Activated CD4-positive, alpha-beta T cell treated with anti-CD3 and anti-CD28 coated beads for 36 hours (primary cell): ENCODE measurements around the gene MCM9. TPM values are rescaled to one million over a fixed set of nuclear protein-coding genes. Genes with fewer than 3 reads are reported as not detected.
"Not testable (repeated sequence)": the region's sequence is repeated elsewhere in the genome, so short reads cannot be mapped to it uniquely, and the experiment has no call there.

Source experiments
- ATAC-seq: fragments of 200-7000 bp; cut with Tn5 transposase; one replicate; pipeline ENCODE4 v1.10.0; 2021; ENCODE audit warnings: mild to moderate bottlenecking, moderate library complexity
- CTCF ChIA-PET: fragments of 350-600 bp; sonication (Branson Sonifier 250); formaldehyde crosslinking; loops from one replicate; lab custom pipeline; 2021; ENCODE audit warnings: antibody characterized with exemption; lab: Charles Lee
- POLR2A ChIA-PET: fragments of 350-600 bp; sonication (Branson Sonifier 250); formaldehyde crosslinking; loops from one replicate; lab custom pipeline; 2021; ENCODE audit warnings: antibody characterized with exemption, inconsistent platforms; lab: Charles Lee
- DNase-seq: peaks from one replicate; pipeline ENCODE4 v3.0.0-alpha.2; 2020
- H3K27ac Mint-ChIP-seq: one replicate; pipeline ENCODE4 v1.8.0; 2021; ENCODE audit warnings: mixed read lengths
- H3K27me3 Mint-ChIP-seq: one replicate; pipeline ENCODE4 v1.8.0; 2021; ENCODE audit warnings: mixed read lengths
- H3K36me3 Mint-ChIP-seq: one replicate; pipeline ENCODE4 v1.8.0; 2021; ENCODE audit warnings: low read depth, mixed read lengths
- H3K4me1 Mint-ChIP-seq: one replicate; pipeline ENCODE4 v1.8.0; 2021; ENCODE audit warnings: mixed read lengths
- H3K4me3 Mint-ChIP-seq: one replicate; pipeline ENCODE4 v1.8.0; 2021; ENCODE audit warnings: mild to moderate bottlenecking, moderate library complexity, mixed read lengths
- H3K9me3 Mint-ChIP-seq: one replicate; pipeline ENCODE4 v1.8.0; 2021; ENCODE audit warnings: low read depth, mixed read lengths
- intact Hi-C, 2 experiments: fragments of 100-400 bp; cut with DNase I in 1 of 2; cut with micrococcal nuclease in 1 of 2; formaldehyde crosslinking; loops; one replicate each; pipeline versions ENCODE4 v1.14.2 to v1.15.1; 2022 to 2024; cut with DNase I, micrococcal nuclease
- total RNA-seq, 2 experiments: library from RNA; stranded (reverse); gene quantifications; one replicate each; pipeline ENCODE4 v1.2.3, GENCODE V29; 2021

Gene MCM9
- total RNA-seq, 2 experiments from 2014 or later, result 17.0 to 17.2 TPM

GRCh38 chr6:118868901-118869300, 66.1 kb downstream of the MCM9 start:
- intact Hi-C loops, DNase-seq, ATAC-seq, POLR2A ChIA-PET, H3K27me3 Mint-ChIP-seq, H3K4me3 Mint-ChIP-seq, H3K27ac Mint-ChIP-seq: not testable (repeated sequence)
- CTCF ChIA-PET, result interaction anchor here (0.6 kb wide), 1 partner anchor 1188 kb away, joined by 3 read pairs; no protein-coding TSS in a partner anchor
- H3K9me3 Mint-ChIP-seq, result peaks cover 10% of the 10 kb centered on the region
- H3K4me1 Mint-ChIP-seq, result peaks cover 40% of the 10 kb centered on the region
- peaks cover 30% of the 10 kb centered on the region for H3K36me3 Mint-ChIP-seq

- no peak for DNase-seq
- Mint-ChIP-seq H3K27ac (no peak overlapping the region), H3K36me3 (peaks cover 35% of the 10 kb centered on the region), H3K4me1 (peaks cover 39% of the 10 kb centered on the region), H3K9me3 (peaks cover 10% of the 10 kb centered on the region), H3K27me3 (no peaks in the 10 kb centered on the region), H3K4me3 (no peak overlapping the region)
- no peak for ATAC-seq
- ChIA-PET CTCF (interaction anchor here (1.1 kb wide), 1 partner anchor 12 kb away, joined by 3 read pairs; no protein-coding TSS in a partner anchor), POLR2A (no interaction called here)
- intact Hi-C loops, result no loop called here
Measured at GRCh38 chr6:118867181-118867580, 67.8 kb downstream of the MCM9 start.

GRCh38 chr6:118865100-118865391, 69.9 kb downstream of the MCM9 start:
- no peak overlapping the region for H3K4me3 Mint-ChIP-seq
- peak overlapping the region; percentile 64 for H3K27ac Mint-ChIP-seq
- H3K36me3 Mint-ChIP-seq, result peaks cover 32% of the 10 kb centered on the region
- H3K9me3 Mint-ChIP-seq, result peaks cover 9% of the 10 kb centered on the region
- peaks cover 32% of the 10 kb centered on the region for H3K4me1 Mint-ChIP-seq
- ATAC-seq (no peak), DNase-seq (no peak)
- H3K27me3 Mint-ChIP-seq, result no peaks in the 10 kb centered on the region
- POLR2A ChIA-PET, result no interaction called here
- CTCF ChIA-PET, result interaction anchor here (1.0 to 1.4 kb wide), 3 partner anchors 24 to 246 kb away, joined by 3 read pairs; no protein-coding TSS in a partner anchor
- intact Hi-C loops, result no loop called here

- Mint-ChIP-seq H3K4me1 (peaks cover 32% of the 10 kb centered on the region), H3K4me3 (peak overlapping the region; percentile 25), H3K27ac (peak overlapping the region; percentile 64), H3K27me3 (no peaks in the 10 kb centered on the region), H3K36me3 (peaks cover 34% of the 10 kb centered on the region), H3K9me3 (peaks cover 7% of the 10 kb centered on the region)
- DNase-seq, result no peak
- ATAC-seq, result no peak
- ChIA-PET POLR2A (no interaction called here), CTCF (interaction anchor here (1.2 to 1.4 kb wide), 2 partner anchors 24 to 246 kb away, joined by 3 read pairs; no protein-coding TSS in a partner anchor)
- intact Hi-C loops, result no loop called here
Measured at GRCh38 chr6:118864341-118865099, 70.4 kb downstream of the MCM9 start.

GRCh38 chr6:118862443-118862842, 72.5 kb downstream of the MCM9 start:
- POLR2A ChIA-PET, result no interaction called here
- peaks cover 25% of the 10 kb centered on the region for H3K36me3 Mint-ChIP-seq
- intact Hi-C loops, result no loop called here

GRCh38 chr6:118860880-118861279, 74.1 kb downstream of the MCM9 start:
- no peak overlapping the region for H3K27ac Mint-ChIP-seq
- ATAC-seq, result no peak
- CTCF ChIA-PET, result interaction anchor here (0.9 to 1.3 kb wide), 2 partner anchors 21 to 59 kb away, joined by 3 read pairs; no protein-coding TSS in a partner anchor

More at GRCh38 chr6:118862443-118862842, 72.5 kb downstream of the MCM9 start:
- Mint-ChIP-seq H3K27me3 (no peaks in the 10 kb centered on the region), H3K9me3 (peaks cover 7% of the 10 kb centered on the region), H3K4me3 (no peak overlapping the region), H3K4me1 (peaks cover 43% of the 10 kb centered on the region), H3K27ac (no peak overlapping the region)
- CTCF ChIA-PET, result interaction anchor here (0.8 kb wide), 1 partner anchor 170 kb away, joined by 3 read pairs; no protein-coding TSS in a partner anchor
- DNase-seq (no peak), ATAC-seq (no peak)

GRCh38 chr6:118860363-118860762, 74.6 kb downstream of the MCM9 start:
- POLR2A ChIA-PET, result no interaction called here
- intact Hi-C loops, result no loop called here
- ATAC-seq (no peak), DNase-seq (no peak)
- peaks cover 42% of the 10 kb centered on the region for H3K4me1 Mint-ChIP-seq
- no peak overlapping the region for H3K27ac Mint-ChIP-seq
- peaks cover 21% of the 10 kb centered on the region for H3K36me3 Mint-ChIP-seq
- H3K4me3 Mint-ChIP-seq, result no peak overlapping the region
- no peaks in the 10 kb centered on the region for H3K27me3 Mint-ChIP-seq
- CTCF ChIA-PET, result interaction anchor here (1.3 kb wide), 1 partner anchor 21 kb away, joined by 3 read pairs; no protein-coding TSS in a partner anchor
- H3K9me3 Mint-ChIP-seq, result no peaks in the 10 kb centered on the region

More at GRCh38 chr6:118860880-118861279, 74.1 kb downstream of the MCM9 start:
- no peaks in the 10 kb centered on the region for H3K27me3 Mint-ChIP-seq
- H3K9me3 Mint-ChIP-seq, result peaks cover under 1% of the 10 kb centered on the region
- no peak for DNase-seq
- no peak overlapping the region for H3K4me3 Mint-ChIP-seq
- intact Hi-C loops, result no loop called here
- H3K4me1 Mint-ChIP-seq, result peaks cover 42% of the 10 kb centered on the region
- peaks cover 16% of the 10 kb centered on the region for H3K36me3 Mint-ChIP-seq
- POLR2A ChIA-PET, result no interaction called here

- DNase-seq (no peak), ATAC-seq (no peak)
- no peaks in the 10 kb centered on the region for H3K9me3 Mint-ChIP-seq
- intact Hi-C loops, result no loop called here
- no peak overlapping the region for H3K4me3 Mint-ChIP-seq
- peaks cover 36% of the 10 kb centered on the region for H3K4me1 Mint-ChIP-seq
- H3K36me3 Mint-ChIP-seq, result peaks cover 21% of the 10 kb centered on the region
- CTCF ChIA-PET, result interaction anchor here (0.9 kb wide), 1 partner anchor 8 kb away, joined by 3 read pairs; no protein-coding TSS in a partner anchor
- POLR2A ChIA-PET, result no interaction called here
- H3K27ac Mint-ChIP-seq, result no peak overlapping the region
- H3K27me3 Mint-ChIP-seq, result no peaks in the 10 kb centered on the region
Measured at GRCh38 chr6:118859517-118860064, 75.4 kb downstream of the MCM9 start.

- H3K36me3 Mint-ChIP-seq, result peaks cover 21% of the 10 kb centered on the region
- no peaks in the 10 kb centered on the region for H3K27me3 Mint-ChIP-seq
- peaks cover 27% of the 10 kb centered on the region for H3K4me1 Mint-ChIP-seq
- no peak overlapping the region for H3K4me3 Mint-ChIP-seq
- no peak for DNase-seq
- CTCF ChIA-PET, result no interaction called here
- no peak overlapping the region for H3K27ac Mint-ChIP-seq
- POLR2A ChIA-PET, result no interaction called here
- intact Hi-C loops, result no loop called here
- no peaks in the 10 kb centered on the region for H3K9me3 Mint-ChIP-seq
- ATAC-seq, result no peak
Measured at GRCh38 chr6:118856301-118856700, 78.7 kb downstream of the MCM9 start.

- H3K27me3 Mint-ChIP-seq, result no peaks in the 10 kb centered on the region
- H3K4me1 Mint-ChIP-seq, result peaks cover 6% of the 10 kb centered on the region
- H3K36me3 Mint-ChIP-seq, result peaks cover 14% of the 10 kb centered on the region
- intact Hi-C loops, result no loop called here
- no peak for DNase-seq
- no peak overlapping the region for H3K27ac Mint-ChIP-seq
- ATAC-seq, result no peak
- ChIA-PET CTCF (no interaction called here), POLR2A (no interaction called here)
- H3K4me3 Mint-ChIP-seq, result no peak overlapping the region
- no peaks in the 10 kb centered on the region for H3K9me3 Mint-ChIP-seq
Measured at GRCh38 chr6:118853408-118853807, 81.6 kb downstream of the MCM9 start.

- H3K4me1 Mint-ChIP-seq, result peaks cover 26% of the 10 kb centered on the region
- peaks cover 27% of the 10 kb centered on the region for H3K36me3 Mint-ChIP-seq
- peak overlapping the region; percentile 72 for H3K27ac Mint-ChIP-seq
- intact Hi-C loops, result loop anchor here (1.0 to 5.0 kb wide), 6 partner anchors 25 to 505 kb away; no protein-coding TSS in a partner anchor
- ChIA-PET CTCF (interaction anchor here (0.6 to 1.4 kb wide), 8 partner anchors 10 to 280 kb away, joined by 3 to 6 read pairs (median 3); no protein-coding TSS in a partner anchor), POLR2A (no interaction called here)
- DNase-seq (no peak), ATAC-seq (peak; percentile 80)
- H3K27me3 Mint-ChIP-seq, result no peaks in the 10 kb centered on the region
- peak overlapping the region; percentile 35 for H3K4me3 Mint-ChIP-seq
- H3K9me3 Mint-ChIP-seq, result no peaks in the 10 kb centered on the region
Measured at GRCh38 chr6:118844915-118845314, 90.0 kb downstream of the MCM9 start.
